ENCODE data around the gene SGSH.

Gene SGSH

GRCh38 chr17:80225230-80225629 is 5.1 kb upstream of the SGSH start:
- DNase-seq (ENCODE audit: insufficient read length, low spot score) = no peak
- TF ChIP-seq CTCF (IDR thresholded peaks at IDR 0.05; ENCODE audit: insufficient read depth, missing control alignments) = no peak
- no peak for FAIRE-seq

- FAIRE-seq = no peak
- TF ChIP-seq CTCF (IDR thresholded peaks at IDR 0.05; ENCODE audit: insufficient read depth, missing control alignments) = no peak
Observed at GRCh38 chr17:80224683-80225082, 4.5 kb upstream of the SGSH start.

GRCh38 chr17:80223838-80224497 is 3.8 kb upstream of the SGSH start:
- TF ChIP-seq CTCF (IDR thresholded peaks at IDR 0.05; ENCODE audit: insufficient read depth, missing control alignments) = no peak
- DNase-seq (ENCODE audit: insufficient read length, low spot score) (no peak), FAIRE-seq (no peak)

More at GRCh38 chr17:80224683-80225082, 4.5 kb upstream of the SGSH start:
- DNase-seq (ENCODE audit: insufficient read length, low spot score) = no peak

GRCh38 chr17:80223142-80223815 is 3.1 kb upstream of the SGSH start:
- TF ChIP-seq CTCF (IDR thresholded peaks at IDR 0.05; ENCODE audit: insufficient read depth, missing control alignments) = no peak
- no peak for DNase-seq (ENCODE audit: insufficient read length, low spot score)

GRCh38 chr17:80222376-80223141 is 2.4 kb upstream of the SGSH start:
- no peak for DNase-seq (ENCODE audit: insufficient read length, low spot score)
- TF ChIP-seq CTCF (IDR thresholded peaks at IDR 0.05; ENCODE audit: insufficient read depth, missing control alignments) = no peak
- no peak for FAIRE-seq

More at GRCh38 chr17:80223142-80223815, 3.1 kb upstream of the SGSH start:
- FAIRE-seq = no peak

- TF ChIP-seq CTCF (IDR thresholded peaks at IDR 0.05; ENCODE audit: insufficient read depth, missing control alignments) = no peak
- no peak for DNase-seq (ENCODE audit: insufficient read length, low spot score)
- no peak for FAIRE-seq
Observed at GRCh38 chr17:80221351-80222105, 1.4 kb upstream of the SGSH start.

All from D721Med (cell line).